NK-92 treated with Interleukin-12 subunit alpha and Interleukin-12 subunit beta, amount 100 ng/mL, for 24 hours (cell line): ENCODE measurements around the gene TNNI3K.

ENCODE experiments used
- DNase-seq: peaks from one replicate; lab custom pipeline; 2025; lab: John Stamatoyannopoulos, UW

TNNI3K gene

GRCh38 chr1:74437035-74437434 lies 201.8 kb downstream of the TNNI3K start:
- no peak for DNase-seq

DNA sequence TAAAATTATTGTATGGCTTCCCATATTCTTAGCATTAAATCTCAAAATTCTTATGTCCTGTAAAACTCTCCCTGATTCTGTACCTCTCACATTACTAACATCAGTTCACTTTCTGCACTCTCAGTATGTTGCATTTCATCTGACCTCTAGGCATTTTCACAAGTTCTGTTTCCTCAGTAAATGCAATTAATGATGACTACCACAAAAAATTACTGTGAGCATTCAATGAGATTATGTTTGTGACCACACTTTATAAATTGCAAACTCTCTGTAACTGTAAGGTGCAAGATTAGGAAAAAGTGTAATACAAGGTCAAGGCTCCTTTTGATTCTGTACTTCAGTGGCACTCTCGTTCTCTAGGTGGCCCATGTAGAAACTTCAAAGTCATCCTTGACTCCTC lies 216.8 kb downstream of the TNNI3K start:
- DNase-seq, result no peak

DNA sequence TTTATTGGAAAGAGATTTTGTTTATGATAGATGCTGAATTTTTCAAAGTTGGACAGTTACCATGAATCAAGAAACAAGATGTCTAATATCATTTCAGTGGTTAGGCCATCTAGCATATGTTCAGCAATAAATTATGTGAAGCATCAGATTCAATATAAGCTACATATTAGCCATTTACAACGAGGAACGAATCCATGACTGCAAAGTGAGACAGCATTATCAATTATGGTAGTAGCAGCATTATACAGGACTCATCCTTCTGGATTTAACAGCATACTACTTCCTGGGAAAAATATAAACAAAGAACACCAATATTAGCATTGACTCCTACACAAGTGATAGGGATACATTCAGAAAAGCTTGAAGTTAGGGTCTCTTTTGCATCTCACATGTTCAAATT lies 218.1 kb downstream of the TNNI3K start:
- no peak for DNase-seq

GRCh38 chr1:74455390-74455789 lies 220.2 kb downstream of the TNNI3K start:
- DNase-seq, result no peak

GRCh38 chr1:74457253-74457652 lies 222.1 kb downstream of the TNNI3K start:
- no peak for DNase-seq

DNA sequence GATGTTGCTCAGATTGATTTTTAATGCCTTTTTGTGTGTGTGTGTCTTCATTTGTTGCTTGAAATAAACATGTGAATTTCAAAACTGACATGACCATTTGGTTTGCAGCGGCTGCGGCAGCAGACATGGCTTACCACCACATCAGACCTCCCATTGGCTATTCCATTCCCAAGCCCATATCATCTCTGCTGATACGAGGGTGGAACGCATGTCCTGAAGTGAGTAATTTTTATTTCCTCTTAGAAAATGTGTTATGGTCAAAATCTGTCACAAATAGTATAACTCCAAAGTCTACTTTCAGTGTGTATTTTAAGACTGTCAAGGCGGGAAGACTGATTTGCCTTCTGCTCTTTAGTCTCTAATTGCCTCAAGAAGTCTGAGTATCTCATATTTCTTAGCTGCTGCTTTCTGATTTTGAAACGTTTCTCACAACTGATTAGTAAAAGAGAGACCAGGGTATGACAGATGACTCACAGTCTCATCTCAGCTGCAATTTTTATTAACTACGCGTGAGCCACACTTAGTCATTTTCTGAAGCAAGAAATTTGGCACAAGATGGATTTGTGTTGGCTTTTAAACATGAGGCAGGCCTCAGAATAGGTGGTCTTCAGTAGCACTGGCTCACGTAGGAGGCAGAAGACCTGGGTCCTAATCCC lies 228.3 kb downstream of the TNNI3K start:
- DNase-seq, result no peak

DNA sequence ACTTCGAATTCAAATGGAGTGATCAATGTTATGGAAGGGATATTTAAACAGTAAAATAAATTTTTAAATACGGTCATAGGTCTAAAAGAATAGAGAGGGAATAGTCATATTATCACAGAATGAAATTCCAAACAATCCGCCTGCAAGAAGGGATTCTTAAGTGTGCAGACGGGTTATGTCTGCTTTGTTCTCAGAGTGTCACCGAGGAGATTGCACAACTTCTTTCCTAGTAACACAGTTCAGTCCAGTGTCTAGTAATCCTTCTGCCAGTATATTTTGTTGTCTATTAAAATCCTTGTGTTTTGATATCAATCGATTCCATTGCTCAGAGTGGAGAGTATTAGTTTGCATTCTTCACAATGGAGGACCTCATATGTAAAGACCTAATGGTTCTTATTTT lies 228.8 kb downstream of the TNNI3K start:
- DNase-seq, result no peak

DNA sequence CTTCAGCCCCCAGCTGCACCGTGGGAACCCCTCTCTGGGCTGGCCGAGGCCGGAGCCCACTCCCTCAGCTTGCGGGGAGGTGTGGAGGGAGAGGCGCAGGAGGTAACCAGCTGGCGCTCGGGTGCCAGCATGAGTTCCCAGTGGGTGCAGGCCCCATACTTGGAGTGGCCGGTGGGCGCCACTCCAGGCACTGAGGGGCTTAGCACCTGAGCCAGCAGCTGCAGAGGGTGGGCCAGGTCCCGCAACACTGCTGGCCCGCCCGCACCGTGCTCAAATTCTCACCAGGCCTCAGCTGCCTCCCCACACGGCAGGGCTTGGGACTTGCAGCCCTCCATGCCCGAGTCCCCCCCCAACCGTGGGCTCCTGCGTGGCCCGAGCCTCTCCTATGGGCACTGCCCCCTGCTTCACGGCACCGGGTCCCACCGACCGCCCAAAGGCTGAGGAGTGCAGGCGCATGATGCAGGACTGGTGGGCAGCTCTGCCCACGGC lies 230.1 kb downstream of the TNNI3K start:
- no peak for DNase-seq

GRCh38 chr1:74467786-74468377 lies 232.7 kb downstream of the TNNI3K start:
- DNase-seq, result no peak

GRCh38 chr1:74468982-74469603 lies 233.9 kb downstream of the TNNI3K start:
- no peak for DNase-seq

DNA sequence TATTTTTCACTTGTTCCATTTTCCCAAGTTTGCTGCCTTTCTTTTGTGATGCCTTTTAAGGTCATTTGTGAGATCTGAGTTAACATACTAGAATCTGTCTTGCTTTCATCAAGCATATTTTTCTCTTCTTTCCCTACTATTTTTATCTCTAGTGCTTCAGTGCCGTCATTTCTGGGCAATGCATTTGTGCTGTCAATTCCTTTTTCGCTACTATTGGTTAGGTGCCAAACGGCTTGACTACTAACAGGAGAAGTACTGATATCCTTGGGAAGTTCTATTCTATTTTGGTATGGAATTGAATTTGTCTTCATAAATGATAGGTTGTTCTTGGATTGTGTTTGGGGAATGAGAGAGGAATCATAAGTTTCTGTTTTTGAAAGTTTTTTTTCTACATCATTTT lies 235.1 kb downstream of the TNNI3K start:
- no peak for DNase-seq

GRCh38 chr1:74470936-74471335 lies 235.7 kb downstream of the TNNI3K start:
- no peak for DNase-seq

- no peak for DNase-seq
Observed at GRCh38 chr1:74471470-74471869, 236.3 kb downstream of the TNNI3K start.

GRCh38 chr1:74474585-74474984 lies 239.4 kb downstream of the TNNI3K start:
- DNase-seq, result no peak

- DNase-seq, result no peak
Observed at GRCh38 chr1:74478979-74479378, 243.8 kb downstream of the TNNI3K start.

DNA sequence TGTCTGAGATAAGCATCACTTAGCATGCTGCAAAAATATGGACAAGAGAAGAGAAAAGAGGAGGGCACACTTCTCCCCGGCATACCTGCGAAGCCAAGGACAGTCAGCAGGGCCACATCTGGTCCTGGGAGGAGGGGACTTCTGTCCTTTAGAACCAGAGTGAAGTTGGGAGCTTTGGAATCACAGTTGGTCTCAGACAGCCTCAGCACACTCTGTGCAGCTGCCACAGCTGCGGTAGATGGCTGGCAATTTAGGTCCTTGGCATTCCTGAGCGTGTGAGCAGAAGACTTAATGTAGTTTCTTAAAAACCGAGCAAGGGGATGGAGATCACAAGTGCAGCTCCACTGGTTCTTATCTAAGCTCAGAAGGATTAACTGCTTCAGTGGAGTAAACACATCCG lies 244.9 kb downstream of the TNNI3K start:
- DNase-seq, result no peak

GRCh38 chr1:74481607-74482006 lies 246.4 kb downstream of the TNNI3K start:
- DNase-seq, result no peak

DNA sequence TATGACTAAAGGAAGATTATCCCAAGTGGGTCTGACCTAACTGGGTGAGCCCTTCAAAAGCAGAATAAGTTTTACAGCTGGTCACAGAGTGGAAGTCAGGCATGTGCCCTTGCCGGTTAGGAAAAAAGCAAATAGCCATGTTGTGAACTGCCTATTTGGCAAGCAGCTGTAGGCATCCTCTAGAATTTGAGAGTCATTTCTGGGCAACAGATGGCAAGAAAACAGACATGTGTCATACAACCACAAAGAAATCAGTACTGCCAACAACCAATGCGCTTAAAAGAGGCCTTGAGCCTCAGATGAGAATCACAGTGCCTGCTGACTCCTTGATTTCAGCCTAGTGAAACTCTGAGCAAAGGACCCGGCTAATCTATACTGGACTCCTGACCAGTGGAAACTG lies 250.4 kb downstream of the TNNI3K start:
- DNase-seq, result no peak

DNA sequence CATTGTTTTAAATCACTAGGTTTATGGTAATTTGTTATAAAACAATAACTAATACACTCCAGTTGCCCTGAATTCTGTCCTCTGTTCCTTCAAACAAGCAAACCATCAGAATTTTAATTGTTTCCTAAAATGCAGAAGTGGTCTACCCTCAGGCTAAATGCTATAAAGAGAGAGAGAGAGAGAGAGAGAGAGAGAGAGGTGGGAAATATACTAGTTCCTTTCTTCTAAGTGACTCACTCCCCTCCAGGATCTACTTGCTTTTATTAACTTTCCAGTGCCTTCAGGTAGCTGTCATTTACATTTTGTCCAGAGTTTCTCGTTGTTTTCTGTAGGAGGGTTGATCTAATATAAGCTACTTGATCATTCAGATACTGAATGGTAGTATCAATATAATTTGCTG lies 250.8 kb downstream of the TNNI3K start:
- no peak for DNase-seq

DNA sequence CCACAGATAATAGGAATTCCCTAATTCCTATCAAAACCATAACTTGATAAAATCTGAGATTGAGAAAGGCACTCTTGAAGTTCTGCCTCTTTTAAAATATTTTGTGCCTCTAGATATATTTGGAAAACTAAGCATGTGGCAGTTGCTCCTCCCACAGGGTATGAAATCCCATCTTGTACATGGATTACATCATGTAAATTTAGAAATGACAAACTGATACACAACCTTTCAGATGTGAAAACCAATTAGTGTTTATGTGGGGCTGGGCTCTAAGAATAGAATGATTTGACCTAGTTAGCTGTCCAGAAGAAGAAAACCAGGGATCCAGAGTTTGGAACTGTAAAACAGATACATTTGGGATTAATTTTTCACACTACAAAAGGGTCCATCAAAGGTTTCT lies 261.5 kb downstream of the TNNI3K start:
- DNase-seq, result no peak

DNA sequence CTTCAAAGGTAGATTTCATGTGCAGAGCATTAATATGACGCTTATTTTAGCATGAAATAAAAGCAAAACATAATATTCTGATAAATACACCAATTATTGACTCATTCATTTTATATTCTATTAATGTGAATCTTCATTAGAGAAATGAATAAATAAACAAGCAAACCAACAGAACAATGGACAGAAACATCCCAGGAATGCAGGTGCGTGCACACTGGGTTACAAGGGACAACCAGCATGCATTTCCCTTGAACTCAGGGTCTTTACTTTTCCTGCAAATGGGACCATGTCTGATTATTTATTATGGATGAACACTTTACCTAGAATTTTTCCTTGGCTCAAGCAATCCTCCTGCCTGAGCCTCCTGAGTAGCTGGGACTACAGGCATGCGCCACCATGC lies 263.7 kb downstream of the TNNI3K start:
- no peak for DNase-seq

GRCh38 chr1:74502432-74502831 lies 267.2 kb downstream of the TNNI3K start:
- no peak for DNase-seq

DNA sequence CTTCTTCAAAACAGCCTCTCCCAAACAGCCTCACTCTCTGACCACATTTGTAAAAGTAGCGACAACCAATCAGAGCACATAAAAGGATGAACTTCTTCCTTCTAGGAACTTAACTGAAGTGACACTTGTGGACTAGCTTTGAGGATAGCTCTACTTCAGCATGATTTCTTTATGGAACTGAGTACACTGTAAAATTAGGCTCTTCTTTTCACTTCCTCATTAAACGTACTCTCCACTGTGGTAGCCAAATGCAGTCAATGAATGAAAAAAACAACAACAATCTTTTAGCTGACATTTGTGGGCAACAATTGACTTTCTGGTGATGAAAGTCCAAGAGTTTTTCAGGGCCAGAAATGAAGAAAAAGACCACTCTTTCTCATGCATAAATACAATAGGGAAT lies 267.7 kb downstream of the TNNI3K start:
- no peak for DNase-seq
